SKM-1 treated with dmso at 0.1 percent for 144 hours (cell line): Measurements from ENCODE around the gene OR2M5.

ENCODE experiments used
- DNase-seq: peaks from one replicate; lab custom pipeline; 2025; ENCODE audit not compliant: unreplicated experiment; lab: John Stamatoyannopoulos, UW

OR2M5 gene

GRCh38 chr1:248144513-248145198, at the start of gene OR2M5:
TSS of gene OR2M5 (plus strand) at chr1:248145148. CDS start at chr1:248145148, 0 bp downstream.
- DNase-seq = no peak

DNA sequence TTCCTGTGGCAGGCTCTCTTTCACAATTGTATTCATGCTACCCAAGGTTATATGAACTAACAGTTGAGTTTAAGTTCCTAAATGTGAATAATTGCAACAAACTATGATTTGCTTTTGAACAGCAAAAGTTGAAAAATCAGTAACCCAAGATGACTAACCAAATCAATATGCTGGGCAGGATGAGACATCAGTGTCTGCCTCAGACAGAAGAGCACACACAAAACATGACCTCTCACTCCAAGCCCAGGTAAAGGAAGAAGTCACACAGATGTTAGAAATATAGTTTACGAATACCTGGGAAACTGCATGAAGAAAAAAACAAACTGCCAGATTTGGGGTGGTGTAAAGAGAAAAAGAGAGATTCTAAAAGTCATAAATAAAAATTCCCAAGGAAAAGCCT, 46.4 kb upstream of the OR2M5 start:
- no peak for DNase-seq

- no peak for DNase-seq
Observed at GRCh38 chr1:248102847-248103246, 42.1 kb upstream of the OR2M5 start.

DNA sequence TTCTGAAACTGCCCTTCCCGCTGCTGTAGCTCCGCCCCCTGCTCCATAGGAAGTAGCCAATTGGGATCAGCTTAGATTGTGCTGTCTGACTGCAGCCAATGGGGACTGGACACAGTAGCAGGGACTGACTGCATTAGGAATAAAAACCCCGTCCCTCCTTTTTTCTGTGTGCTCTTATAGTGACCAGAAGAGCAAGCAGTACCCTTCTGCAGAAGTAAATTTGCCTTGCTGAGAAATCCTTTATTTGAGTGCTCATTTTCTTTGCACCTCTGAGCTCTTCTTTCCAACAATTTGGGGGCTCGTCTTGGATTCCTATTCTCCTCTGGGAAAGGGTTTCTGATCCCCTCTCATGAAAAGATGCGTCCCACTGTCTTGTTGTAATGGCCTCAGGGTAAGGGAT, 33.8 kb upstream of the OR2M5 start:
- DNase-seq = no peak

GRCh38 chr1:248114890-248115289, 30.1 kb upstream of the OR2M5 start:
- DNase-seq = no peak

GRCh38 chr1:248127653-248128052, 17.3 kb upstream of the OR2M5 start:
- DNase-seq = no peak

GRCh38 chr1:248136811-248137210, 8.1 kb upstream of the OR2M5 start:
- no peak for DNase-seq

- no peak for DNase-seq
Observed at GRCh38 chr1:248140846-248141245, 4.1 kb upstream of the OR2M5 start.

DNA sequence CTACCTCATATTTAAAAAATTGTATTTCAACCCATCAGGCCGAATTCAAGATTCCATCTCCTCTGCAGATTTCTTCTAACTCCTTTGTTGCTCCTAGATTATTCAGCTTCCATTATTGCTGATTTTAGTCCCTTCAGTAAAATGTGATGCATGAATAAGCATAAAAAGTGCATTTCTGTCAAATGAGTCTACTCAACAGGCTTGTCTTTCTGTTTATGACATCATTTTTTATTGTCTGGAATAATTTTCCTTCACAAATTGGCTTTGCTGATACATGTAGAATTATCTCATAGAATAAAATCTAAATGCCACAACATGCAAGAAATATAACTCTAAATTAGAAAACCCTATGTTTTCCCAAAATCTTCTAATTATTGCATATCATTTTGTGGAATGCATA, 1.6 kb upstream of the OR2M5 start:
- DNase-seq = no peak

GRCh38 chr1:248152056-248152827, 7.3 kb downstream of the OR2M5 start:
- no peak for DNase-seq

DNA sequence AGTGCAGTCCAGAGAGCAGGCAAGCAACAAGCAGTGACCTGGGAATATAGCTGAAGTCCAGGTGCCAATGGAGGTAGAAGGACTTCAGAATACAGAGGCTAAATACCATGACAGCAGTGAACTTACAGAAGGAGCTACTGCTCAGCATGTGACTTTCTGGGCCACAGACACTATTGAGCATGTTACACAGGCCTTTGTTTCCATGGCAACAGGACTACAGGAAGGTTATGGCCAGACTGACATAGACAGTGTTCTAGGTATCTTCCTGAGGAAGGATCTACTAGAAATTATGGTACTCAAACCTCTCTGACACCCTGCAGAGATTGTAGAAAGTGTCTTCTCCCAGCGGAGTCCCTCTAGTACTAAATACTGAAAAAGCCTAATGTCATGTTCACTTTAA, 11.0 kb downstream of the OR2M5 start:
- DNase-seq = no peak

DNA sequence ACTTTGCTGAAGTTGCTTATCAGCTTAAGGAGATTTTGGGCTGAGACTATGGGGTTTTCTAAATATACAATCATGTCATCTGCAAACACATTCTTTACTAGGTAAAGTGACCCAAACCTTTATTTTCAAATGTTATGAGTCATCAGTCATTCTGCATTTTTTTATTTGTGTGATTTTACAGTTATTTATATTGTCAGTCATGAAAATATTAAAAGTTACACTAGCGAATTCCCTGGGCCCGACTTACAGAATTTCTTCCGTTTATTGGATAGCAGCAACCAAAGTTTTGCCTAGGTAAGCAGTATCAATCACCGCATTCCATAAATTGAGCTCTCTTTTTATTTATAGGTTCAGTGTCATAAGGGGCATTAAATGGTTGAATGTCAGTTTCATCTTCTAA, 13.8 kb downstream of the OR2M5 start:
- DNase-seq = no peak

DNA sequence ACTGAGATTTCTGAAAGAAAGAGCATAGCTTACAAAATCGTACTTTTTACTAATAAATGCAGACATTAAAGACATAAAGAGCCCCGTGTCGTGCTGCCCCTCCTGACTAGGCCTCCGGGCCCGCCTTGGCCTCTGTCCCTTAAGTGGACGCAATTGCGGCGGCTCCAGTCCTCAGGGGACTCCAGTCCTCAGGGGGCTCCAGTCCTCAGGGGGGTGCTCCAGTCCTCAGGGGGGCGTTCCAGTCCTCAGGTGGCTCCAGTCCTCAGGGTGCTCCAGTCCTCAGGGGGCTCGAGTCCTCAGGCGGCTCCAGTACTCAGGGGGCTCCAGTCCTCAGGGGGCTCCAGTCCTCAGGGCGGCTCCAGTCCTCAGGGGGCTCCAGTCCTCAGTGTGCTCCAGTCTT, 19.1 kb downstream of the OR2M5 start:
- no peak for DNase-seq

DNA sequence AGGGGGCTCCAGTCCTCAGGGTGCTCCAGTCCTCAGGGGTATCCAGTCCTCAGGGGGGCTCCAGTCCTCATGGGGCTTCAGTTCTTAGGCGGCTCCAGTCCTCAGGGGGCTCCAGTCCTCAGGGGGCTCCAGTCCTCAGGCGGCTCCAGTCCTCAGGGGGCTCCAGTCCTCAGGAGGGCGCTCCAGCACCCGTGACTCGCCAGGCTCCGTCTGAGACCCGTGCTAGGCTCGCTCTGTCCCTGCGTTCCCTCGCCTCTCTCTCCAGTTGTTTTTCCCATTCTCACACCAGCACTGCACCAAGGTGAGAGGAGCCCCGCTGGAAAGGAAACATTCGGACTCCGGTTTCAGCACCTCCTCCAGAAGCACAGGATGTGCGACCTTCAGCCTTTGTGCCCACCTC, 20.2 kb downstream of the OR2M5 start:
- DNase-seq = no peak

DNA sequence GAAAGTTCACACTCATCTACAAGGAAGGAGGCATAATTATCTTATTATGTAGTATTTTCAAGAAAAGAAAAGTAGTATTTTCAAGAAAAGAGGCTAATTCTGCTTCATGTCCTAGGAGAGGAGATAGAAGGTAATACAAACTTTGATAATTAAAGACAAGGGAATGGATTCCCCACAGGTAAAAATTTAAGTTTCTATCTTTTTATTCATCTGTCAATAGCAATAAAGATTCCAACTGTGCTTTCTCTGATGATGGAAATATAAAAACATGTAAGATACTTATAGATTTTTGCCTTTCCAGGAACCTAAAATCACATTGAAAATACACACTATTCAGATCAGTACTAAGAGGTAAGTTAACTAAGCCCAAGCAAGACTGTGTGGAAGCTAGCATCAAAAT, 29.6 kb downstream of the OR2M5 start, which contains the start of gene OR2M2:
Gene OR2M2 (plus strand): TSS at position 301 of the 400 bp plus-strand sequence. CDS start 5,165 bp downstream, outside the sequence.
- DNase-seq = no peak

- DNase-seq = no peak
Observed at GRCh38 chr1:248183996-248184395, 39.0 kb downstream of the OR2M5 start.

DNA sequence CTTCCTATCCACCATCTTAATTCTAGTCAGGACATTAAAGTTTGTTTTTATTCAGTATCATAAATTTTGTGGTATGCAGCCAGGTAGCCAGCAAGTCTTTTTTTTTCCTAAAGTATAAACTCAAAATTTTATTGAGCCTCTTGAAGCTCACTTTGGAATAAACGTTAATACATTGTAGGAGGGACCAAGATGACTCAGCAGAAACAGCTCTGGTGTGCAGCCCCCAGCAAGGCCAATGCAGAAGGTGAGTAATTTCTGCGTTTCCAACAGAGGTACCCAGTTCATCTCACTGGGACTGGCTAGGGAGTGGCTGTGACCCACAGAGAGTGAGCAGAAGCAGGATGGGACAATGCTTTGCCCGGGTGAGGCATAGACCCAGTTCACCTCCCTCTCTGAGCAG, 42.4 kb downstream of the OR2M5 start:
- no peak for DNase-seq

DNA sequence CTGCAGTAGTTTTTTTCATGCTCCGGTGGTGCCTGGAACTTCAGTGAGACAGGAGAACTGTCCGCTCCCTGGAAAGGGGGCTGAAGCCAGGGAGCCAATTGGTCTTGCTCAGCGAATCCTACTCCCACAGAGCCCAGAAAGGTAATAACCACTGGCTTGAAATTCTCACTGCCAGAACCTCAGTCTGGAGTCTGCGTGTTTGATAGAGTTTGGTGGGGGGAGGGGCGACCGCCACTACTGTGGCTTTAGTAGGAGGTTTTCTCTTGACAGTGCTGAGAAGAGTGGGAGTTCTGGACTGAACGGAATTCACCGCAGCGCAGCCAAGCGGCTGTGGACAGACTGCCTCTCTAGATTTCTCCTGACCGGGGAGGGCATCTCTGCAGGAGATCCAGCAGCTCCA, 44.1 kb downstream of the OR2M5 start:
- no peak for DNase-seq

DNA sequence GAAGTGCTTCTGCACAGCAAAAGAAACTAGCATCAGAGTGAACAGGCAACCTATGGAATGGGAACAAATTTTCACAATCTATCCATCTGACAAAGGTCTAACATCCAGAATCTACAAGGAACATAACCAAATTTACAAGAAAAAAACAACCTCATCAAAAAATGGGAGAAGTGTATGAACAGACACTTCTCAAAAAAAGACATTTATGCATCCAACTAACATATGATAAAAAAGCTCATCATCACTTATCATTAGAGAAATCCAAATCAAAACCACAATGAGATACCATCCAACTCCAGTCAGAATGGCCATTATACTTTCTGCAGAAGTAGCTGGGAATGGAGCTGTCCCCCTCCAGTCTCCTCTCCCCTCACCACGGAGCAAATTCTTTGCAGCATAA, 49.2 kb downstream of the OR2M5 start:
- DNase-seq = no peak
